A549 (cell line): Measurements from ENCODE around the gene NMT1. TPM values are rescaled to one million over a fixed set of nuclear protein-coding genes. Genes with fewer than 3 reads are reported as not detected.

ENCODE experiments used
- ATAC-seq, 2 experiments: fragments of 200-7000 bp in 1 of 2; fragments of >200 bp in 1 of 2; cut with Nextera tagmentation in 1 of 2; cut with Tn5 transposase in 1 of 2; 3 replicates each; pipeline versions ENCODE4 v1.8.0 to v1.9.1; 2018 to 2020; ENCODE audit warnings: mild to moderate bottlenecking in 1 of 2, moderate library complexity in 1 of 2
- CTCF ChIA-PET: fragments of 300-600 bp; sonication (Branson Sonifier 250); formaldehyde crosslinking; extraction: SDS; loops from one replicate; lab custom pipeline; 2021; ENCODE audit warnings: antibody characterized with exemption, inconsistent platforms; lab: Yijun Ruan, JAX
- POLR2A ChIA-PET: fragments of 350-600 bp; formaldehyde crosslinking; extraction: SDS; loops from one replicate; lab custom pipeline; 2021; ENCODE audit warnings: antibody characterized with exemption, inconsistent platforms; lab: Yijun Ruan, JAX
- DNase-seq, 2 experiments: peaks; one replicate each; pipeline versions ENCODE4 v3.0.0 to v3.0.0-alpha.2; 2011 to 2016; ENCODE audit warnings: low read depth in 1 of 2, low spot score in 1 of 2
- FAIRE-seq: peaks from 2 replicates; lab custom pipeline; 2011; peaks lifted over from hg19 to GRCh38; lab: Jason Lieb, UNC
- H3K27ac ChIP-seq, 2 experiments: fragments of >200 bp; sonication (Bioruptor Twin); formaldehyde crosslinking; 3 replicates each; pipeline ENCODE4 v1.5.1; 2016 to 2017
- H3K4me1 ChIP-seq: fragments of >200 bp; sonication (Bioruptor Twin); formaldehyde crosslinking; 3 replicates; pipeline ENCODE4 v1.6.1; 2016
- H3K4me2 ChIP-seq: fragments of >200 bp; sonication (Bioruptor Twin); formaldehyde crosslinking; 3 replicates; pipeline ENCODE4 v1.6.1; 2016
- H3K4me3 ChIP-seq: fragments of >200 bp; sonication (Bioruptor Twin); formaldehyde crosslinking; 3 replicates; pipeline ENCODE4 v1.5.1; 2016
- H3K9me3 ChIP-seq: fragments of >200 bp; sonication (Bioruptor Twin); formaldehyde crosslinking; 3 replicates; pipeline ENCODE4 v1.6.1; 2016
- CBX2 ChIP-seq: fragments of 200-600 bp; sonication (generic); IDR thresholded peaks from 2 replicates; pipeline ENCODE4 v1.6.1; 2016; ENCODE audit warnings: low read depth, mild to moderate bottlenecking, borderline replicate concordance
- CEBPB ChIP-seq, 2 experiments: fragments of >200 bp in 1 of 2; sonication (Bioruptor Twin) in 1 of 2; formaldehyde crosslinking in 1 of 2; IDR thresholded peaks; 2 replicates each; pipeline ENCODE4 v1.6.1; 2012 to 2016
- E2F6 ChIP-seq: IDR thresholded peaks from 2 replicates; pipeline ENCODE4 v1.6.1; 2012; ENCODE audit warnings: low read depth, borderline replicate concordance
- EHF ChIP-seq: fragments of 250-450 bp; sonication (Bioruptor Pico); IDR thresholded peaks from 2 replicates; pipeline ENCODE4 v1.5.0; 2020; ENCODE audit warnings: mild to moderate bottlenecking
- EP300 ChIP-seq, 2 experiments: fragments of >200 bp; sonication (Bioruptor Twin); formaldehyde crosslinking; IDR thresholded peaks; 2 replicates in 1 of 2; 3 replicates in 1 of 2; pipeline ENCODE4 v1.6.1; 2016 to 2017
- FOSB ChIP-seq: fragments of 250-450 bp; sonication (Bioruptor Pico); IDR thresholded peaks from 2 replicates; pipeline ENCODE4 v1.5.0; 2020; ENCODE audit warnings: mild to moderate bottlenecking, moderate library complexity
- HOXB13 ChIP-seq: fragments of 250-450 bp; sonication (Bioruptor Pico); IDR thresholded peaks from 2 replicates; pipeline ENCODE4 v1.5.0; 2020; ENCODE audit warnings: low read depth, mild to moderate bottlenecking, moderate library complexity
- HOXB5 ChIP-seq: fragments of 250-450 bp; sonication (Bioruptor Pico); IDR thresholded peaks from 2 replicates; pipeline ENCODE4 v1.5.0; 2020; ENCODE audit warnings: mild to moderate bottlenecking, moderate library complexity
- KDM5A ChIP-seq: fragments of 200-600 bp; sonication (generic); IDR thresholded peaks from 2 replicates; pipeline ENCODE4 v1.6.1; 2016; ENCODE audit warnings: antibody characterized with exemption, mild to moderate bottlenecking
- MAZ ChIP-seq: fragments of 150-350 bp; IDR thresholded peaks from 2 replicates; pipeline ENCODE4 v1.6.1; 2014; ENCODE audit warnings: antibody characterized with exemption, low read depth, low read length, borderline replicate concordance
- MYC ChIP-seq: IDR thresholded peaks from 2 replicates; pipeline ENCODE4 v1.6.1; 2012; ENCODE audit warnings: mild to moderate bottlenecking, inconsistent platforms, low read length, improper control_type of control experiment, borderline replicate concordance
- PHF8 ChIP-seq: fragments of 200-600 bp; sonication (generic); IDR thresholded peaks from 2 replicates; pipeline ENCODE4 v1.6.1; 2016; ENCODE audit warnings: low read depth, mild to moderate bottlenecking, antibody characterized with exemption, moderate library complexity, borderline replicate concordance
- POLR2AphosphoS2 ChIP-seq: conservative IDR thresholded peaks from 2 replicates; pipeline ENCODE4 v1.6.1; 2012; ENCODE audit warnings: low read length, improper control_type of control experiment, inconsistent platforms
- REST ChIP-seq: fragments of 200-600 bp; sonication (generic); IDR thresholded peaks from 2 replicates; pipeline ENCODE4 v1.6.1; 2016; ENCODE audit warnings: antibody characterized with exemption, mild to moderate bottlenecking, moderate library complexity
- RFX5 ChIP-seq: fragments of 450-650 bp; IDR thresholded peaks from 2 replicates; pipeline ENCODE4 v1.7.1; 2014; ENCODE audit warnings: antibody characterized with exemption, mild to moderate bottlenecking, moderate library complexity
- TFCP2L1 ChIP-seq: fragments of 250-450 bp; sonication (Bioruptor Pico); IDR thresholded peaks from 2 replicates; pipeline ENCODE4 v1.5.0; 2021; ENCODE audit warnings: mild to moderate bottlenecking
- TP53 ChIP-seq: fragments of 250-450 bp; sonication (Bioruptor Pico); IDR thresholded peaks from 2 replicates; pipeline ENCODE4 v1.5.0; 2021; ENCODE audit warnings: mild to moderate bottlenecking, moderate library complexity
- ZFP36 ChIP-seq: fragments of 450-650 bp; IDR thresholded peaks from 2 replicates; pipeline ENCODE4 v1.6.1; 2014; ENCODE audit warnings: borderline replicate concordance; ENCODE audit not compliant: partially characterized antibody
- ZNF302 ChIP-seq: fragments of 250-450 bp; sonication (Bioruptor Pico); IDR thresholded peaks from 2 replicates; pipeline ENCODE4 v1.9.0; 2021; ENCODE audit warnings: inconsistent platforms, mild to moderate bottlenecking, moderate library complexity
- WGBS: methylation state at CpG from one replicate; pipeline ENCODE4 v1.1.6; 2017; ENCODE audit errors: missing lambda C conversion rate; 5-methylcytosine and 5-hydroxymethylcytosine counted together
- polyA plus RNA-seq, 4 experiments: library from polyadenylated mRNA; depleted of rRNA in 3 of 4; stranded (reverse); fragments of >200 nt; fragmentation: RNase III in 1 of 4; extraction: RNeasy Plus Mini Kit Qiagen cat#74134 plus additional on column Dnase treatment in 1 of 4; gene quantifications; 2 replicates in 3 of 4; 3 replicates in 1 of 4; pipeline ENCODE4 v1.2.3, GENCODE V29; 2011 to 2017
- TF ChIP-seq, protein P1 (sequence below): fragments of 250-450 bp; sonication (Bioruptor Pico); IDR thresholded peaks from 2 replicates; pipeline ENCODE4 v1.5.0; 2020; ENCODE audit warnings: low read depth, mild to moderate bottlenecking, moderate library complexity
- TF ChIP-seq, protein P2 (sequence below): IDR thresholded peaks from 2 replicates; pipeline ENCODE4 v1.6.1; 2012
- TF ChIP-seq, protein P3 (sequence below): fragments of 250-450 bp; sonication (Bioruptor Pico); IDR thresholded peaks from 2 replicates; pipeline ENCODE4 v1.5.0; 2021; ENCODE audit warnings: mild to moderate bottlenecking, moderate library complexity, borderline replicate concordance
- TF ChIP-seq, protein P4 (sequence below): fragments of >200 bp; sonication (Bioruptor Twin); formaldehyde crosslinking; IDR thresholded peaks from 3 replicates; pipeline ENCODE4 v1.5.1; 2016

The NMT1 gene
- polyA plus RNA-seq, 2 of the 4 experiments (the other 2 are of a cell fraction), result 82.9 to 270 TPM

DNA sequence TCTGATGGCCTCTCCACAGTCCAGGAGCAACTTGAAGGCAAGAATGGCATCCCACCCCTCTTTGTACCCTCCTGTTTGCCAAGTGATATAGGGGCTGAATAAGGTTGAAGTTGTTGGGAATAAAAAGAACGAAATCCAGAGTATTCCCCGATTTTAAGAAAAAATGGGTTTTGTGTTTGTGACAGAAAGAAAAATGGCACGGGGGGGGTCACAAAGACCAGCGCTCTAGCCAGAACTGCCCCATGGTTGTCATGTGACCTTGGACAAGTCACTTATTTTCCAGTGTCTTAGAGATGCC lies 85.4 kb downstream of the NMT1 start:
- Histone ChIP-seq H3K4me3 (peak overlapping the region; percentile 61), H3K9me3 (no peaks in the 10 kb centered on the region), H3K4me2 (peak overlapping the region; percentile 93), H3K4me1 (peaks cover 15% of the 10 kb centered on the region), H3K27ac (peak overlapping the region; percentile 97 to 98)
- whole genome bisulfite sequencing, result 87% methylated on average over 4 of the region's 4 CpGs
- no peak for DNase-seq
- TF ChIP-seq E2F6 (no peak), CBX2 (no peak), MYC (no peak), MAZ (no peak), PHF8 (no peak), ZFP36 (no peak), TP53 (CRISPR knock-in tag) (no peak), RFX5 (no peak), EHF (CRISPR knock-in tag) (no peak), CEBPB (IDR thresholded peaks at IDR 0.05) (no peak), FOSB (CRISPR knock-in tag) (no peak), EP300 (IDR thresholded peaks at IDR 0.05) (no peak), ZNF302 (no peak), POLR2AphosphoS2 (no peak), HOXB5 (no peak)
- TF ChIP-seq, protein P1, sequence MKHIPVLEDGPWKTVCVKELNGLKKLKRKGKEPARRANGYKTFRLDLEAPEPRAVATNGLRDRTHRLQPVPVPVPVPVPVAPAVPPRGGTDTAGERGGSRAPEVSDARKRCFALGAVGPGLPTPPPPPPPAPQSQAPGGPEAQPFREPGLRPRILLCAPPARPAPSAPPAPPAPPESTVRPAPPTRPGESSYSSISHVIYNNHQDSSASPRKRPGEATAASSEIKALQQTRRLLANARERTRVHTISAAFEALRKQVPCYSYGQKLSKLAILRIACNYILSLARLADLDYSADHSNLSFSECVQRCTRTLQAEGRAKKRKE (CRISPR knock-in tag), result no peak
- TF ChIP-seq, protein P2, sequence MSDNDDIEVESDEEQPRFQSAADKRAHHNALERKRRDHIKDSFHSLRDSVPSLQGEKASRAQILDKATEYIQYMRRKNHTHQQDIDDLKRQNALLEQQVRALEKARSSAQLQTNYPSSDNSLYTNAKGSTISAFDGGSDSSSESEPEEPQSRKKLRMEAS, result no peak
- TF ChIP-seq, protein P3, sequence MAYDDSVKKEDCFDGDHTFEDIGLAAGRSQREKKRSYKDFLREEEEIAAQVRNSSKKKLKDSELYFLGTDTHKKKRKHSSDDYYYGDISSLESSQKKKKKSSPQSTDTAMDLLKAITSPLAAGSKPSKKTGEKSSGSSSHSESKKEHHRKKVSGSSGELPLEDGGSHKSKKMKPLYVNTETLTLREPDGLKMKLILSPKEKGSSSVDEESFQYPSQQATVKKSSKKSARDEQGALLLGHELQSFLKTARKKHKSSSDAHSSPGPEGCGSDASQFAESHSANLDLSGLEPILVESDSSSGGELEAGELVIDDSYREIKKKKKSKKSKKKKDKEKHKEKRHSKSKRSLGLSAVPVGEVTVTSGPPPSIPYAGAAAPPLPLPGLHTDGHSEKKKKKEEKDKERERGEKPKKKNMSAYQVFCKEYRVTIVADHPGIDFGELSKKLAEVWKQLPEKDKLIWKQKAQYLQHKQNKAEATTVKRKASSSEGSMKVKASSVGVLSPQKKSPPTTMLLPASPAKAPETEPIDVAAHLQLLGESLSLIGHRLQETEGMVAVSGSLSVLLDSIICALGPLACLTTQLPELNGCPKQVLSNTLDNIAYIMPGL (CRISPR knock-in tag), result no peak
- TF ChIP-seq, protein P4, sequence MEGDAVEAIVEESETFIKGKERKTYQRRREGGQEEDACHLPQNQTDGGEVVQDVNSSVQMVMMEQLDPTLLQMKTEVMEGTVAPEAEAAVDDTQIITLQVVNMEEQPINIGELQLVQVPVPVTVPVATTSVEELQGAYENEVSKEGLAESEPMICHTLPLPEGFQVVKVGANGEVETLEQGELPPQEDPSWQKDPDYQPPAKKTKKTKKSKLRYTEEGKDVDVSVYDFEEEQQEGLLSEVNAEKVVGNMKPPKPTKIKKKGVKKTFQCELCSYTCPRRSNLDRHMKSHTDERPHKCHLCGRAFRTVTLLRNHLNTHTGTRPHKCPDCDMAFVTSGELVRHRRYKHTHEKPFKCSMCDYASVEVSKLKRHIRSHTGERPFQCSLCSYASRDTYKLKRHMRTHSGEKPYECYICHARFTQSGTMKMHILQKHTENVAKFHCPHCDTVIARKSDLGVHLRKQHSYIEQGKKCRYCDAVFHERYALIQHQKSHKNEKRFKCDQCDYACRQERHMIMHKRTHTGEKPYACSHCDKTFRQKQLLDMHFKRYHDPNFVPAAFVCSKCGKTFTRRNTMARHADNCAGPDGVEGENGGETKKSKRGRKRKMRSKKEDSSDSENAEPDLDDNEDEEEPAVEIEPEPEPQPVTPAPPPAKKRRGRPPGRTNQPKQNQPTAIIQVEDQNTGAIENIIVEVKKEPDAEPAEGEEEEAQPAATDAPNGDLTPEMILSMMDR, result no peak
- ChIA-PET POLR2A (interaction anchor here (0.7 kb wide), 1 partner anchor 15 kb away, joined by 3 read pairs; the partner anchor contains the start of gene HEXIM2), CTCF (interaction anchor here (0.9 to 43.5 kb wide), 4 partner anchors 10 to 66 kb away, joined by 3 to 2147 read pairs (median 37); partner anchors contain the start of genes ACBD4, FMNL1 and PLCD3)
- ATAC-seq, result no peak
- no peak for FAIRE-seq

GRCh38 chr17:45146890-45147580 lies 85.9 kb downstream of the NMT1 start:
- WGBS, result 14% methylated on average over 22 of the region's 29 CpGs
- Histone ChIP-seq H3K4me3 (peak overlapping the region; percentile 61), H3K9me3 (no peaks in the 10 kb centered on the region), H3K4me2 (peak overlapping the region; percentile 93), H3K4me1 (peaks cover 18% of the 10 kb centered on the region), H3K27ac (peak overlapping the region; percentile 97 to 98)
- ChIA-PET CTCF (interaction anchor here (1.3 to 43.5 kb wide), 6 partner anchors 11 to 279 kb away, joined by 3 to 2147 read pairs (median 301); partner anchors contain the start of genes ACBD4, FMNL1, HEXIM2 and PLCD3), POLR2A (interaction anchor here (0.5 to 7.5 kb wide), 17 partner anchors 10 to 500 kb away, joined by 3 to 404 read pairs (median 13); partner anchors contain the start of genes ACBD4, HEXIM2, NMT1 and PLCD3)
- FAIRE-seq, result no peak
- peak; percentile 14 to 27 for ATAC-seq
- peak; percentile 66 to 83 for DNase-seq
- peak; percentile 86 for TF ChIP-seq TFCP2L1
- TF ChIP-seq, protein P1 (CRISPR knock-in tag), result peak; percentile 78; the same call in 1 of the 2 replicates
- peak; percentile 94 for TF ChIP-seq HOXB13 (CRISPR knock-in tag)
- peak; percentile 59; the same call in 1 of the 2 replicates for TF ChIP-seq TP53 (CRISPR knock-in tag)
- TF ChIP-seq MAZ, result no peak
- TF ChIP-seq KDM5A, result 0 out of 2 replicates have a peak, but pooled peaks have one; percentile 30
- TF ChIP-seq FOSB (CRISPR knock-in tag), result 0 out of 2 replicates have a peak, but pooled peaks have one; percentile 61
- 0 out of 2 replicates have a peak, but pooled peaks have one; percentile 37 for TF ChIP-seq REST
